GM12878 (cell line): ENCODE results near the gene CAMK4. TPM values are rescaled to one million over a fixed set of nuclear protein-coding genes. Genes with fewer than 3 reads are reported as not detected.

Source experiments
- ATAC-seq: fragments of 200-7000 bp; cut with Tn5 transposase; 3 replicates; pipeline ENCODE4 v1.9.1; 2020; ENCODE audit warnings: mild to moderate bottlenecking, moderate library complexity
- BruUV-seq: library from RNA; stranded (reverse); fragments of 400-500 nt; replicated peaks from 2 replicates; lab custom pipeline; 2021; lab: Mats Ljungman, UMichigan
- CTCF ChIA-PET: fragments of 300-600 bp; sonication (Branson Sonifier 250); formaldehyde crosslinking; extraction: SDS; loops from one replicate; lab custom pipeline; 2021; ENCODE audit warnings: inconsistent platforms; lab: Yijun Ruan, JAX
- POLR2A ChIA-PET: fragments of 350-600 bp; formaldehyde crosslinking; extraction: SDS; loops from one replicate; lab custom pipeline; 2021; ENCODE audit warnings: inconsistent platforms; lab: Charles Lee
- RAD21 ChIA-PET: fragments of 300-600 bp; sonication (Branson Sonifier 250); formaldehyde crosslinking; loops from one replicate; lab custom pipeline; 2023; ENCODE audit warnings: antibody characterized with exemption; ENCODE audit not compliant: unreplicated experiment; lab: Charles Lee
- SMC1A ChIA-PET: fragments of 300-600 bp; sonication (Branson Sonifier 250); formaldehyde crosslinking; loops from one replicate; lab custom pipeline; 2023; ENCODE audit not compliant: unreplicated experiment, uncharacterized antibody; lab: Charles Lee
- DNase-seq: peaks from one replicate; pipeline ENCODE4 v3.0.0-alpha.2; 2011; ENCODE audit warnings: low read depth, low spot score
- FAIRE-seq: peaks from 3 replicates; lab custom pipeline; 2011; peaks lifted over from hg19 to GRCh38; lab: Jason Lieb, UNC
- H2AFZ ChIP-seq: 2 replicates; pipeline ENCODE4 v1.6.0; 2011; ENCODE audit warnings: low read depth, low read length, control low read depth; ENCODE audit not compliant: control insufficient read depth
- H3K27ac ChIP-seq: 2 replicates; pipeline ENCODE4 v1.5.1; 2011; ENCODE audit warnings: control low read depth; ENCODE audit not compliant: control insufficient read depth, insufficient read depth
- H3K27me3 ChIP-seq, 2 experiments: replicated peaks in 1 of 2; 2 replicates each; pipeline versions ENCODE4 v1.6.0 to v1.6.1; 2011; ENCODE audit warnings: low read length in 1 of 2; ENCODE audit not compliant: control insufficient read depth in 2 of 2, insufficient read depth in 2 of 2
- H3K36me3 ChIP-seq, 2 experiments: 2 replicates each; pipeline ENCODE4 v1.5.1; 2011; ENCODE audit warnings: low read length in 1 of 2; ENCODE audit not compliant: control insufficient read depth in 2 of 2, insufficient read depth in 2 of 2
- H3K4me1 ChIP-seq: 2 replicates; pipeline ENCODE4 v1.6.1; 2011; ENCODE audit warnings: mild to moderate bottlenecking, low read length, moderate library complexity, mixed read lengths; ENCODE audit not compliant: control insufficient read depth, insufficient read depth
- H3K4me2 ChIP-seq: 2 replicates; pipeline ENCODE4 v1.6.0; 2011; ENCODE audit warnings: control low read depth; ENCODE audit not compliant: control insufficient read depth, insufficient read depth
- H3K4me3 ChIP-seq: fragments of 200-600 bp; sonication (generic); 2 replicates; pipeline ENCODE4 v1.5.1; 2016
- H3K79me2 ChIP-seq: 2 replicates; pipeline ENCODE4 v1.6.0; 2011; ENCODE audit warnings: low read length; ENCODE audit not compliant: control insufficient read depth, insufficient read depth
- H3K9ac ChIP-seq: 2 replicates; pipeline ENCODE4 v1.8.0; 2011; ENCODE audit warnings: low read length, control low read depth, mixed read lengths; ENCODE audit not compliant: control insufficient read depth, insufficient read depth
- H3K9me3 ChIP-seq: replicated peaks from 3 replicates; pipeline ENCODE4 v1.5.1; 2011; ENCODE audit warnings: mild to moderate bottlenecking, low read length; ENCODE audit not compliant: control insufficient read depth, insufficient read depth
- H4K20me1 ChIP-seq: 2 replicates; pipeline ENCODE4 v1.6.0; 2011; ENCODE audit not compliant: control insufficient read depth, insufficient read depth
- CBX3 ChIP-seq: fragments of 200-600 bp; sonication (generic); IDR thresholded peaks from 2 replicates; pipeline ENCODE4 v1.6.1; 2016; ENCODE audit warnings: low read depth, borderline replicate concordance
- IRF5 ChIP-seq: fragments of 450-650 bp; IDR thresholded peaks from 2 replicates; pipeline ENCODE4 v1.6.1; 2017; ENCODE audit warnings: borderline replicate concordance
- PRDM15 ChIP-seq: fragments of 450-650 bp; formaldehyde crosslinking; IDR thresholded peaks from 2 replicates; pipeline ENCODE4 v1.4.0; 2020; ENCODE audit warnings: mild to moderate bottlenecking, moderate library complexity
- RAD21 ChIP-seq: IDR thresholded peaks from 2 replicates; pipeline ENCODE4 v1.6.1; 2011; ENCODE audit warnings: mild to moderate bottlenecking, low read depth, low read length, moderate library complexity; ENCODE audit not compliant: insufficient read depth
- REST ChIP-seq: IDR thresholded peaks from 2 replicates; pipeline ENCODE4 v1.6.1; 2012; ENCODE audit warnings: mild to moderate bottlenecking, low read depth, low read length
- WGBS: methylation state at CpG from one replicate; pipeline ENCODE4 v1.1.6; 2016; ENCODE audit warnings: low lambda C conversion rate; ENCODE audit not compliant: insufficient replicate concordance, insufficient coverage; ENCODE audit errors: missing lambda C conversion rate; 5-methylcytosine and 5-hydroxymethylcytosine counted together
- in situ Hi-C: fragments of 300-500 bp; cut with MboI; formaldehyde crosslinking; loops from 9 replicates; pipeline ENCODE4 v1.14.3; 2018; ENCODE audit warnings: mixed read lengths
- intact Hi-C: fragments of 100-400 bp; cut with micrococcal nuclease; formaldehyde crosslinking; loops from one replicate; pipeline ENCODE4 v1.14.2; 2022; ENCODE audit not compliant: unreplicated experiment
- polyA plus RNA-seq, 11 experiments: library from polyadenylated mRNA; depleted of rRNA in 4 of 11; unstranded in 6 of 11; stranded (reverse) in 5 of 11; fragments of >200 nt; fragmentation: Nextera tagmentation in 4 of 11; fragmentation: Illumina TruSeq in 1 of 11; extraction: Ambion mirVana in 4 of 11; extraction: Trizol in 1 of 11; gene quantifications; 1 replicate in 1 of 11; 2 replicates in 10 of 11; pipeline versions ENCODE4 v1.2.1 to v1.2.3, GENCODE V29; 2011 to 2016; ENCODE audit warnings: inconsistent platforms in 2 of 11, missing spikeins in 2 of 11, low read depth in 1 of 11
- total RNA-seq, 4 experiments: library from RNA; depleted of rRNA in 3 of 4; stranded (reverse); fragments of >200 nt in 3 of 4; fragmentation: Illumina TruSeq in 1 of 4; extraction: Trizol in 1 of 4; gene quantifications; 2 replicates each; pipeline versions ENCODE4 v1.2.1 to v1.2.3, GENCODE V29; 2013 to 2021

CAMK4 gene
- total and polyA plus RNA-seq, 10 of the 15 experiments (the other 5 are each of a cell fraction or from before 2014, with no cell fraction given), result 13.3 to 51.9 (median 35.3) TPM

DNA sequence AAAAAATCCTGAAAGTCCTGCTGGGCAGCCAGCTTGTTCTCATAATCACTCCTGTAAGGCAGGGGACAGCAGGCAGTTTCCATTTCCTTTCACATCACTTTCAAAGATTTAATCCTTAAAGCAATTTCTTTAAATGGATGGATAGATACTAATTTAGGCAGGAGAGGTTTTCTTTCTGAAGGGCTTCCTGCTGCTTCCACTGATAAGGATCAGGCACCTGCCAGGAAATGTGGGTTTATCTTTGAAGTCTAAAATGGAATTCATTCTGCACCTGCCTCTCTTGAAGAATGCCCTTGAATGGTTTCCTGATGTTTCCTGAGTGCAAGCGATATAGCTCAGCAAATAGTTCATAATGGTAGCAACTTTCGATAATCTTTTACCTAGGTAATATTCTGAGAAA lies 223.6 kb downstream of the CAMK4 start:
- in situ Hi-C loops (no loop called here), intact Hi-C loops (no loop called here)
- Histone ChIP-seq H3K9me3 (no peaks in the 10 kb centered on the region), H3K27ac (no peak overlapping the region), H3K4me2 (no peak overlapping the region), H3K4me3 (no peak overlapping the region), H4K20me1 (no peaks in the 10 kb centered on the region), H3K79me2 (no peaks in the 10 kb centered on the region), H3K4me1 (no peaks in the 10 kb centered on the region), H3K9ac (no peak overlapping the region), H3K27me3 (no peaks in the 10 kb centered on the region), H2AFZ (no peak overlapping the region), H3K36me3 (peaks cover 0 to 12% of the 10 kb centered on the region in 2 experiments; a peak in 2 of 4 replicates)
- 74% methylated on average over 2 of the region's 2 CpGs for WGBS
- no TSS peak for BruUV-seq
- CTCF ChIA-PET, result no interaction called here
- TF ChIP-seq IRF5, result no peak
- POLR2A ChIA-PET, result no interaction called here
- ATAC-seq (no peak), DNase-seq (no peak), FAIRE-seq (no peak)
- SMC1A ChIA-PET, result interaction anchor here (1.2 kb wide), 1 partner anchor 10 kb away, joined by 3 read pairs; no protein-coding TSS in a partner anchor
- RAD21 ChIA-PET, result no interaction called here

DNA sequence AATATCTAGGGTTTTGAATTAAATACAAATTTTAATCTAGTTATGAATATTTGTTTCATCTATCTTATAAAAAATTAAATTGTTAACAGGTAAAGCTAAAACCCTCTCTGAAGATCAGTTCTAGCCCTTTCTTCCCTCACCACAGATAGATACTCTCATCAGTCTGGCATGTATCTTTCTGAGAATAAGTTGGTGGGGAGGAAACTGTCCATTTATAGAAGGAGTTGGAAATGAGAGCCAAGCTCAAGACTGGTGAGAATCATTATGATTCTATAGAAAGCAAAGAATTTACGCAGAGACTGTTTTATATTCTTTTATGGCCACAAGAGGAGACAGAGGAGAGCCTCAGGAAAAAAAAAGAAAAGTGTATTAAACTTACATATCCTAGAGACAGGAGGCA lies 229.1 kb downstream of the CAMK4 start:
- H3K27me3 ChIP-seq, result no peaks in the 10 kb centered on the region
- no peak for ATAC-seq
- BruUV-seq, result no TSS peak
- WGBS, result 100% methylated on average over 1 of the region's 1 CpG
- no peak overlapping the region for H2AFZ ChIP-seq
- H3K9me3 ChIP-seq, result no peaks in the 10 kb centered on the region; the same call in 2 of the 3 replicates
- no peaks in the 10 kb centered on the region for H3K4me1 ChIP-seq
- CTCF ChIA-PET, result interaction anchor here (1.1 kb wide), 1 partner anchor 298 kb away, joined by 3 read pairs; no protein-coding TSS in a partner anchor
- H3K79me2 ChIP-seq, result no peaks in the 10 kb centered on the region
- intact Hi-C loops (no loop called here), in situ Hi-C loops (no loop called here)
- POLR2A ChIA-PET, result no interaction called here
- no peak for FAIRE-seq
- H3K27ac ChIP-seq, result no peak overlapping the region
- DNase-seq, result no peak
- no peak overlapping the region for H3K4me3 ChIP-seq
- H3K36me3 ChIP-seq, result peaks cover 0 to 11% of the 10 kb centered on the region in 2 experiments; a peak in 1 of 4 replicates
- SMC1A ChIA-PET, result interaction anchor here (1.2 kb wide), 1 partner anchor 11 kb away, joined by 3 read pairs; no protein-coding TSS in a partner anchor
- RAD21 ChIA-PET, result no interaction called here
- H4K20me1 ChIP-seq, result no peaks in the 10 kb centered on the region
- H3K4me2 ChIP-seq, result no peak overlapping the region
- H3K9ac ChIP-seq, result no peak overlapping the region
- TF ChIP-seq PRDM15 (CRISPR knock-in tag) (no peak), REST (no peak), RAD21 (no peak), IRF5 (no peak), CBX3 (no peak)
